Putamen (tissue), 1 donor: ENCODE measurements around the gene VEPH1.
A peak's percentile ranks its signal among the peaks of the same experiment; 100 is the strongest.
"Not testable (repeated sequence)": the region's sequence is repeated elsewhere in the genome, so short reads cannot be mapped to it uniquely, and the experiment has no call there.

ENCODE experiments used
- DNase-seq: peaks from one replicate; pipeline ENCODE4 v3.0.0-alpha.2; 2016; ENCODE audit warnings: low spot score

Gene VEPH1

GRCh38 chr3:157348304-157349075, 154.7 kb downstream of the VEPH1 start:
- DNase-seq = not testable (repeated sequence)

- DNase-seq = no peak
These were observed 155.5 kb downstream of the VEPH1 start for GRCh38 chr3:157347577-157348303.

- DNase-seq = no peak
These were observed 166.8 kb downstream of the VEPH1 start for GRCh38 chr3:157336252-157337009.

GRCh38 chr3:157335233-157336076, 167.8 kb downstream of the VEPH1 start:
- peak; percentile 20 for DNase-seq

- DNase-seq = no peak
These were observed 169.6 kb downstream of the VEPH1 start for GRCh38 chr3:157333551-157333991.

GRCh38 chr3:157330206-157330605, 173.0 kb downstream of the VEPH1 start:
- DNase-seq = no peak

- DNase-seq = no peak
These were observed 173.7 kb downstream of the VEPH1 start for GRCh38 chr3:157329551-157329950.

- DNase-seq = no peak
These were observed 175.4 kb downstream of the VEPH1 start for GRCh38 chr3:157327837-157328236.

GRCh38 chr3:157327018-157327417, 176.2 kb downstream of the VEPH1 start:
- DNase-seq = no peak

GRCh38 chr3:157324869-157325268, 178.3 kb downstream of the VEPH1 start:
- not testable (repeated sequence) for DNase-seq

GRCh38 chr3:157323360-157323759, 179.9 kb downstream of the VEPH1 start:
- no peak for DNase-seq

- DNase-seq = no peak
These were observed 183.5 kb downstream of the VEPH1 start for GRCh38 chr3:157319672-157320071.

- no peak for DNase-seq
These were observed 184.5 kb downstream of the VEPH1 start for GRCh38 chr3:157318639-157319288.

GRCh38 chr3:157317895-157318294, 185.3 kb downstream of the VEPH1 start:
- DNase-seq = no peak

GRCh38 chr3:157313186-157313585, 190.0 kb downstream of the VEPH1 start:
- no peak for DNase-seq

- DNase-seq = no peak
These were observed 190.9 kb downstream of the VEPH1 start for GRCh38 chr3:157312376-157312745.

GRCh38 chr3:157311633-157312375, 191.4 kb downstream of the VEPH1 start:
- DNase-seq = no peak

GRCh38 chr3:157310329-157311052, 192.7 kb downstream of the VEPH1 start:
- DNase-seq = no peak

- DNase-seq = no peak
These were observed 196.7 kb downstream of the VEPH1 start for GRCh38 chr3:157306502-157306901.

- DNase-seq = no peak
These were observed 197.8 kb downstream of the VEPH1 start for GRCh38 chr3:157305392-157305791.
